Pons (tissue), 1 donor: ENCODE data around the gene VPS41.
A peak's percentile ranks its signal among the peaks of the same experiment; 100 is the strongest.

Experiments used
- DNase-seq: peaks from one replicate; pipeline ENCODE4 v3.0.0-alpha.2; 2016; ENCODE audit warnings: low spot score

VPS41 gene

DNA sequence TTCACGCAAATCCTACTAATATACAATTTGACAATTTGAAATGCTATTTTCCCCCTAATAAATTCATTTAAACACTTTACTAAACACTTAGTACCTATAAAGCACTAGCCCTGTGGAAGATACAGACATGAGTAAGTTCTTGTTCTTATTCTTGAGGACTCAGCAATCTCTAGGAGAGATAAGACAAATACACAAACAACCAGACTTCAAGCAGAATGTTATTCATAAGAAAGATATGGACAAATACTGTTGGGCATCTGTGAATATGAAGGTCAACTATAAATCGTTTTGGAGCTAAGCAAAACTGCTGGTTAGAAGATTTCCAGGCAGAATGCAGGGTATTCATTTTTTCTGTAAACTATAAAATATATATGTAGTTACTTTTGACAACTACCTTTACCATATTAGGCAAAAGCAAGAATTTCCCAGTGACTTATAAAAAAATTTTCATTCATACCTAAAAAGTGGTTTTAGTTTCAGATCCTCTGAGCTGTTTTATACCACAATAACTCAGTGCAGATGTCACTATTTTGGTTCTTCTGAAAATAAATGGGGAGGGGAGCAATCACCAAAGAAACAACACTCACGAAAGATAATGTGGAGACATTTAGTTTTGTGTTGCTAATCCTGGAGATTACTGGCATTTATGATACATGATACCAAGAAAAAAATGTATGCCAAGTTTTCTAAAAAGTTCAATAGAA is 3.8 kb downstream of the VPS41 start:
- DNase-seq = no peak

GRCh38 chr7:38903057-38903456 is 5.9 kb downstream of the VPS41 start:
- no peak for DNase-seq

DNA sequence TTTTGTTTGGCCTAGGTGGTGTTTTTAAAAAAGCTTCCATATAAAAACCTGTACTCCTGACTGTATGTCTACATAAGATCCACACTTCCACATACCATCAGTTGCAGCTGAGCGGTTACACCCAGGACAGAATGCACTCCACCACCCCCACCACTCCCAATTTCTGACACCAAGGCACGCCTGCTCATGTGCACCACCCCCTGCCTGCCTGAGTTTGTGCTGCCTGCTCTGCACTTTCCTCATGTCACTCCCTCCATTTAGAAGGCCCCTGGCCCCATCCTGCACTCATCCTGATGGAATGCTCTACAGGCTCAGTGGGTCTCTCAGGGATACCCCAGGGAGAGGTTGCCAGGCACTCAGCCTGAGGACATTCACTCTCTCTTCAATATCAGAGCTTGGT is 6.5 kb downstream of the VPS41 start:
- no peak for DNase-seq

GRCh38 chr7:38893061-38893460 is 15.9 kb downstream of the VPS41 start:
- no peak for DNase-seq

DNA sequence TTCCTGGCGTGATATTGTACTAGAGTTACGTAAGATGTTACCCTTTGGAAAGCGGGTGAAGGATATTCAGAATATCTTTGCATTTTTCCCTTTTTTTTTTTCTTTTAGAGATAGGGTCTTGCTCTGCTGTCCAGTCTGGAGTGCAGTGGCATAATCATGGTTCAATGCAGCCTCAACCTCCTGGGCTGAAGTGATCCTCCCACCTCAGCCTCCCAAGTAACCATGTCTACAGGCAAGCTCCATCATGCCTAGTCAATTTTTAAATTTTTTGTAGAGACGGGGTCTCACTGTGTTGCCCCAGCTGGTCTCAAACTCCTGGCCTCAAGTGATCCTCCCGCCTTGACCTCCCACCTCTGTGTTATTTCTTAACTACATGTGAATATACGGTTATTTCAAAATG is 18.4 kb downstream of the VPS41 start:
- DNase-seq = no peak

DNA sequence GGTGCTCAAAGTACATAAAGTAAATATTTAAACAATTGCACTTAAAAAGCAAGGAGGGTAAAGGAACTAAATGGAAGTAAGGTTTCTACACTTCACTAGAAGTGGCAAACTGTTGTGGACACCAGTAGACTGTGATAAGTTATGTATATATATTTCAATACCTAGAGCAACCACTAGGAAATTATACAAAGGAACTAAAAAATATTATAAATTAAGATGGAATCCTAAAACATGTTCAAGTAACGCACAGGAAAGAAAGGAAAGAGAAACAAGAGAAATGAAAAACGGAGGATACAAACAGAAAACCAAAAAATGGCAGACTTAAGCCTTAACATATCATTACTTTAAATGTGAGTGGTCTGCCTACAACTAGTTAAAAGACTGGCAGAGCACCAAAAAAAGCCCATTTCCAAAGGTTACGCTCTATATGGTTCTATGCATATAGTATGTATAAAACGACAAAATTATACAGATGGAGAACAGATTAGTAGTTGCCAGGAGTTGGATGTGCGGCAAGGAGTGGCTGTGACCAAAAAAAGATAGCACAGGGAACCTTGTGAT is 19.0 kb downstream of the VPS41 start:
- DNase-seq = no peak

GRCh38 chr7:38889079-38889478 is 19.9 kb downstream of the VPS41 start:
- DNase-seq = no peak

DNA sequence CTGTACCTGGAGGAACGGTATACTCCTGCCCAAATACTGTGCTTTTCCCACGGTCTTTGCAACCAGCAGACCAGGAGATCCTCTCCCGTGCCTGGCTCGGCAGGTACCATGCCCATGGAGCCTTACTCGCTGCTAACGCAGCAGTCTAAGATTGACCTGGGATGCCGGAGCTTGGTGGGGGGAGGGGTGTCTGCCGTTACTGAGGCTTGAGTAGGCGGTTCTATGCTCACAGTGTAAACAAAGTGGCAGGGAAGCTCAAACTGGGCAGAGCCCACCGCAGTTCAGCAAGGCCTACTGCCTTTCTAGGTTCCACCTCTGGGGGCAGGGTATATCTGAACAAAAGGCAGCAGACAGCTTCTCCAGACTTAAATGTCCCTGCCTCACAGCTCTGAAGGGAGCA is 22.7 kb downstream of the VPS41 start:
- no peak for DNase-seq

- no peak for DNase-seq
These were observed 25.3 kb downstream of the VPS41 start for GRCh38 chr7:38883706-38884105.

DNA sequence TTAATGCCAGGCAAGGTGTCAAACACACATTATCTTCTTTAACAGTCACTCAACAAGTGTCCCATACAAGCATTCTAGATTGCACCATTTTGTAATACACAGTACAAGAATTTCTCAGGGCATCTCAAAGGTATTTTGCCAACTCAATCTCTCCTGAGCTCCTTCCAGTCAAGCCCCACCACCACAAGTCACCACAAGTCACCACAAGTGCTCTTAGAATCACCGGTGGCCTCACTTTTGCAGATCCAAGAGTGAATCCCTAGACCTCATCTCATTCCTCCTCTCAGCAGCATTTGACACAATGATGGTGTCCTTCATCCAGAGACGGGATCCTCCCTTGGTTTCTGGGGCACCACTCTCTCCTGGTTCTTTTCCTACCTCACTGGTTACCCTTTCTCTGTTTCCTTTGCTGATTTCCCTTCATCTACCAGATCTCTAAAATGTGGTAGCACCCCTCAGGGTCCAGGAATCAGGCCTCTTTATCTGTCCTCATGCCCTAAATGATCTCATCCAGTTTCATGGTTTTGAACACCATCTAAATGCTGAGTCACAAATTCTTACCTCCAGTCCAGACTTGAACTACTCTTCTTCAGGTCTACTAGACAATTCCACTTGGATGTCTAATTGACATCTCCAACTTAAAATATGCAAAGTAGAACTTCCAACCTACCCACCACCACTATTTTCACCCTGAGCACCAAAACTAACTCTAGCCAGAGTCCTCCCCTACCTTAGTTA is 26.9 kb downstream of the VPS41 start:
- DNase-seq = no peak

DNA sequence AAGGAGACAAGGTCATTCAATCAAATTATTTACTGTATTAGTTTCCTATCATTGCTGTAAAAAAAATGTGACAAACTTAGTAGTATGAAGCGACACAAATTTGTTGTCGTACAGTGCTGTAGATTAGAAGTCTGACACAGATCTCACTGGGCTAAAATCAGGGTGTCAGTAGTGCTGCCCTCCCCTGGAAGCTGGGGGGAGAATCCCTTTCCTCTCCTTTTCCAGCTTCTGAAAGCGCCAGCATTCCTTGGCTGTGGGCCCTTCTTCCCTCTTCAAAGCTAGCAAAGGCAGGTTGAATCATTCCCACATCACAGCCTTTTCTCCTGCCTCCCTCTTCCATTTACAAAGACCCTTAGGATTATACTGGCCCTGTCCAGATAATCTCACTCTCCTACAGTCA is 28.0 kb downstream of the VPS41 start:
- peak; percentile 31 for DNase-seq

DNA sequence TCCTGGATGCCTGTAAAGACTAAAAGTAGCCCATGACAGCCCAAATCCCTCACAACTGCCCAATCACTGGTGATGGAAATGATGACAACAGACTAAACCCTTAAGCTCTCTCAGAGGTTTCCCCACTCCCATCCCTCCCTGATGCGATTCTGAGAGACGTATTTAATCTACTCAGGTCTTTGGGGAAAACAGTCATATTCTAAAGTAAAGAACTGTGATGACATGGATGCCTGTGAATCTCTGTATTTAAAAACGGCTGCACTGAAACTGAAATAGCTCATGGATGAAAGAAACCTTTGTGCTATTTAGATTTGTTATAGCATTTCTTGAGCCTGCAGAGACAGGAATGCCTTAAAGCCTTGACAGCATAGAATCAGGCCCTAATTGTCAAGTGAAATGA is 28.5 kb downstream of the VPS41 start:
- DNase-seq = peak; percentile 73

GRCh38 chr7:38880035-38880434 is 29.0 kb downstream of the VPS41 start:
- DNase-seq = no peak

DNA sequence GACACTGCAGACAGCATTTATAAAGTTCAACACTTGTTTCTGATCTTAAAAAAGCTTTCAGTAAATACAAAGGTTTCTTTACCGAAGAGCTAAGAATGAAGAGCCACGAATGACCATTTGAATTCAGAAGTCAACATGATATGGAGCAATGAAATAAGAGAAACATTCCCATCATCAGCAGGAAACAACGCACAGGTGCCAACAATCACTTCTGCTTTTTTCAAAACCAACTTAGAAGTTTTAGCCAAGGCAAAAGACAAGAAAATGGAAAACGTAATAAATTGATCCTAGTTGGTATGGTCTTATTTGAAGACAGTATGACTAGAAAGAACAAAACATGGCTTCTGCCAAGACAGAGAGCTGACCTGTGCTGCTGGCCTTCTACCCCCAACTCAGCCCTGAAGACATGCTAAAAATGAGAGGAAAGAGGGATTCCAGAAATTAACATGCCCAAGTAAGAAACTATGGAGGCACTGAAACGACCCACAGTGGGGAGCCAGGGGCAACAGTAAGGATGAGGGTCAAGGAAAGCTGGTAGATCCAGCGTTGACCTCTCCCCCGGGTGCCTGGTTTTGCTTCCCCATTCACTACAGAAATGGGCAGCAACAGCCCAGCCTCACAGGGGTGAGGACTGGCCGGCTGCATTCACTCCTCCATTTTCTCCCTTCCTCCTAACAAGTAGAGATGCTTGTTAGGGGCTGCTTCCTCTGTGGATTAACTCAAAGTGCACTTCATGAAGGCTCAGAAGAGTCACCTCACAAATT is 30.1 kb downstream of the VPS41 start:
- no peak for DNase-seq

DNA sequence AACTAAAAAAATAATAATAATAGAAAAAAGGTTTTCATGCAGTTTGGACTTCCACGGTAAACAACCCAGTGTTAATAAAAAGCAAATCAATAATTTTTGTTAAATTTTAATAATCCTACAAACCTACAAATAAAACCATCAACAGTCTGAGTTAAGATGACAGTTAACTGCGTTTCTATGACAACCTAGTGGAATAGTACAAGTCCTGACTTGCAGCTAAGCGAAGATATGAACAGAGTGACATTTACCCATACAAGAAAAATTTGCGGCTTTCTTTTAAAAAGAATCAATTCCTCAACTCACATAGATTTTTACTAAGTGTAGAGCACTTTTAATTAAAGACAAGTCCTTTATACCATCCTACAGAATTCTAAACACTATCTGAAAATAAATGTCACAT is 35.6 kb downstream of the VPS41 start:
- DNase-seq = no peak

- no peak for DNase-seq
These were observed 36.8 kb downstream of the VPS41 start for GRCh38 chr7:38872202-38872601.

DNA sequence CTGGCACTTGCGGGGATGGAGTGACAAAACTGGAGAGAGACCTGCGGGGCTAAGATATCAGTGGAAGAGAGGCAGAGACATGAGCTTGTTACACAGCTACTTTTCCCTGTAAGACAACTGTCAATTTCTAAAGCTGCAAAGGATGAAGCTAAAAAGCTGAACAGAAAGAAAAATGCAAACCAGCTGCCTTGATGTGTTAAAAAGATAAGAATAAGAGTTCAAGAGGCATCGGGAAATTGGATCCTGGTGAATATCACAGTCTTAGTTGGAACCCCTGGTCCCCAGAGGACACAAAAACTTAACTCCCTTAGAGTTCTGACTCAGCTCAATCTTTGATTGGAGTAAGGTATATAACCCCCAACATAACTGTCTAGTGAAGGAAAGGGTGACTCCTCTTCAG is 38.8 kb downstream of the VPS41 start:
- DNase-seq = no peak

DNA sequence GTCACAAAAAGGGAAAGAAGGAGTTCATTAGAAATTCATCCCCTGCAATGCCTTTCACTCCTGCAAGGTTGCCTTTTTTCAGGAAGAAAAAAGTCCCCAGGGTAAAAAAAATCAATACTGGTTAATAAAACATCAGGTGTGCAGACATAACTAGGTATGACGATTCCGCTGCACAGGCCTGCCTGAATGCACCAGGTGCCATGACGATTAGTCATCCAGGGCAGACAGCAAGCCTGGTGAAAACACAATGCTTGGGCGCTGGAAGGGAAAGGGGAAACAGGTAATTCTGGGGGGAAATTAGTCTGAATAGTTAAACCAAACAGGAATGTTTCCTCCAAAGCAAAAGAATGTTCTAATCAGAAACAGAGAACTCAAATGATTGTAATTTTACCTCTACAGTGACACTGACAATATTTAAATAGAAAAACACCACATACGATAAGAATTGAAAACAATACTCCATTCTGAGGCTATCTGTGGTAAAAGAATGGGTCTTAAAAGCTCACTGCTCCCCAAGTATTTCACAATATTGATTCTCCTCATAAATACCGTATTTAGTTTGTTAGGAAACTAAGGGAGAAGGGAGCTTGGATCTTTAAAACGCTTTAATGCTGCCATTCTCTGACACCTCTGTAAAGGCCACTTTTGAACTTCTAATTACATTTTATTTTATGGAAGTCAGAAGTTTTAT is 45.2 kb downstream of the VPS41 start:
- DNase-seq = no peak

GRCh38 chr7:38862666-38863065 is 46.3 kb downstream of the VPS41 start:
- DNase-seq = no peak

DNA sequence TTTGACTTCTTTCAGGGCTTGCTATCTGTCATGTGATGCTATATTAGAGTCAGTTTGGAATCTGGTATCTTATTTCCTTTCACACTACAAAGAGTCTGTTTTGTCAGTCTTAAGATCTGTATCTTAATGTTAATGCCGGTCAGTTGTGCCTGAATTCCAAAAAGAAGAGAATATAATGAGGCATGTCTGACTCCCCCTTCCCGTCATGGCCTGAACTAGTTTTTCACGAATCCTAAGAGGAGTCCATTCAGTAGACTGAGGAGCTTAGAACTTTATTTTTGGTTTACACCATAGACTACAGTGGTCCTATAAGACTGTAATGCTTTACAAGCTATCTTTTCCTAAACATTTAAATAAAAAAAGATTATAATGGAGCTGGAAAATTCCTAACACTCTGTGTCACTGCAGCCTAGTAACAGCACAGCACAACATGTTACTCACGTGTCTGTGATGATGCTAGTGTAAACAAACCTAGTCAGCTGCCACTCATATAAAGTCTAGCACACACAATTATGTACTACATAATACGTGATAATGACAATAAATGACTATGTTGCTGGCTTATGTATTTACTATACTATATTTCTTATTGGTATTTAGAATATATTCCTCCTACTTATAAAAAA is 50.6 kb downstream of the VPS41 start:
- no peak for DNase-seq

- DNase-seq = no peak
These were observed 53.1 kb downstream of the VPS41 start for GRCh38 chr7:38855867-38856266.

DNA sequence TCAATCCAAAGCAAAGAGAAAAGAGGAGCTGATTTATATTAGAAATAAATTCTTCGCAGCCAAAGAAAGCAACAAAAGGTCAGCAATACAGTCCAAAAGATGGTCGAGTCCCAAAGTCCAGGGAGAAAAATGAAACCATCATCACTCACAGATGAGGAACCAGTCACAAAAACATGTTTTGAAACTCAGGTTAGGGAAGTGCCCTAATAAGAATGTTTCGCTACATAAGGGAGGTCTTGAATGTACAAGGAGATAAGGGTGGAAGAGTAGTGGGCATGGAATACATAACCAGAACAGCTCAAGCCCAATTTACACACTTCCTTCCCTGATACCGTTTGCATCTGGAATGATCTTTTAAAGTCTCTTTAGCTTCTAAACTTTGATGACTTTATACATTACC is 53.6 kb downstream of the VPS41 start:
- DNase-seq = no peak
